GM18951 (cell line): Measurements from ENCODE around the gene LRRK1.

Experiments
- POLR2A ChIP-seq: IDR thresholded peaks from 4 replicates; pipeline ENCODE4 v1.6.1; 2011; ENCODE audit warnings: mild to moderate bottlenecking; ENCODE audit not compliant: insufficient read length, insufficient read depth; ENCODE audit errors: extremely low read depth
- in situ Hi-C: fragments of 300-500 bp; cut with MboI; formaldehyde crosslinking; loops from one replicate; pipeline ENCODE4 v1.12.0; 2022; ENCODE audit warnings: low sequenced_read_pairs, mixed read lengths, inconsistent platforms; ENCODE audit not compliant: unreplicated experiment

The LRRK1 gene

GRCh38 chr15:101025896-101026631 lies 106.9 kb downstream of the LRRK1 start:
- in situ Hi-C loops, result no loop called here
- TF ChIP-seq POLR2A, result no peak

- no peak for TF ChIP-seq POLR2A
- in situ Hi-C loops, result no loop called here
Measured at GRCh38 chr15:101026656-101027272, 107.6 kb downstream of the LRRK1 start.

GRCh38 chr15:101027273-101027901 lies 108.2 kb downstream of the LRRK1 start:
- in situ Hi-C loops, result no loop called here
- TF ChIP-seq POLR2A, result peak; percentile 20

- in situ Hi-C loops, result no loop called here
- TF ChIP-seq POLR2A, result no peak
Measured at GRCh38 chr15:101027920-101028319, 108.8 kb downstream of the LRRK1 start.

GRCh38 chr15:101028321-101028720 lies 109.2 kb downstream of the LRRK1 start:
- no peak for TF ChIP-seq POLR2A
- in situ Hi-C loops, result no loop called here

GRCh38 chr15:101028772-101029438 lies 109.7 kb downstream of the LRRK1 start:
- in situ Hi-C loops, result no loop called here
- TF ChIP-seq POLR2A, result no peak

- TF ChIP-seq POLR2A, result no peak
- in situ Hi-C loops, result no loop called here
Measured at GRCh38 chr15:101029971-101030661, 111.0 kb downstream of the LRRK1 start.

GRCh38 chr15:101031213-101031612 lies 112.1 kb downstream of the LRRK1 start:
- TF ChIP-seq POLR2A, result no peak
- in situ Hi-C loops, result no loop called here

- in situ Hi-C loops, result no loop called here
- no peak for TF ChIP-seq POLR2A
Measured at GRCh38 chr15:101033801-101034200, 114.6 kb downstream of the LRRK1 start.

- TF ChIP-seq POLR2A, result no peak
- in situ Hi-C loops, result no loop called here
Measured at GRCh38 chr15:101035611-101036010, 116.5 kb downstream of the LRRK1 start.

- in situ Hi-C loops, result no loop called here
- TF ChIP-seq POLR2A, result no peak
Measured at GRCh38 chr15:101036189-101036588, 117.0 kb downstream of the LRRK1 start.

- TF ChIP-seq POLR2A, result no peak
- in situ Hi-C loops, result no loop called here
Measured at GRCh38 chr15:101037090-101037830, 118.1 kb downstream of the LRRK1 start.
